Vagina (tissue), 2 donors: ENCODE results near the gene CHN2. TPM values are rescaled to one million over a fixed set of nuclear protein-coding genes. Genes with fewer than 3 reads are reported as not detected.

Experiments
- DNase-seq, 2 donors: peaks; one replicate each; pipeline ENCODE4 v3.0.0-alpha.2; 2017; ENCODE audit errors: extremely low spot score in 2 of 2
- H3K27ac ChIP-seq: fragments of 200-600 bp; sonication (generic); one replicate; pipeline ENCODE4 v1.5.1; 2019
- H3K27me3 ChIP-seq: fragments of 200-600 bp; sonication (generic); one replicate; pipeline ENCODE4 v1.5.1; 2019
- H3K36me3 ChIP-seq, 2 donors: fragments of 200-600 bp; sonication (generic); one replicate each; pipeline ENCODE4 v1.5.1; 2017 to 2019
- H3K4me1 ChIP-seq: fragments of 200-600 bp; sonication (generic); one replicate; pipeline ENCODE4 v1.5.1; 2019
- H3K4me3 ChIP-seq, 2 donors: fragments of 200-600 bp; sonication (generic); 1 replicate in 1 of 2; 2 replicates in 1 of 2; pipeline ENCODE4 v1.5.1; 2016 to 2019
- H3K9me3 ChIP-seq: fragments of 200-600 bp; sonication (generic); one replicate; pipeline ENCODE4 v1.5.1; 2019
- CTCF ChIP-seq, 3 experiments: fragments of 450-650 bp in 2 of 3; fragments of 200-600 bp in 1 of 3; sonication (generic) in 1 of 3; IDR thresholded peaks; one replicate each; pipeline ENCODE4 v1.5.1; 2017 to 2019; ENCODE audit warnings: antibody characterized with exemption in 3 of 3, mild to moderate bottlenecking in 2 of 3, moderate library complexity in 2 of 3
- POLR2A ChIP-seq, 2 donors: fragments of 450-650 bp; IDR thresholded peaks; one replicate each; pipeline ENCODE4 v1.6.1; 2017; ENCODE audit warnings: antibody characterized with exemption in 2 of 2, mild to moderate bottlenecking in 2 of 2, moderate library complexity in 2 of 2
- POLR2AphosphoS5 ChIP-seq, 2 donors: sonication (generic); formaldehyde crosslinking; IDR thresholded peaks; one replicate each; pipeline ENCODE4 v1.9.0; 2017; ENCODE audit warnings: antibody characterized with exemption in 2 of 2, mild to moderate bottlenecking in 2 of 2, low read depth in 1 of 2; ENCODE audit not compliant: insufficient read depth in 1 of 2
- intact Hi-C: fragments of 100-400 bp; cut with DNase I; formaldehyde crosslinking; loops from one replicate; pipeline ENCODE4 v1.15.1; 2023
- total RNA-seq: library from RNA; depleted of rRNA; stranded (reverse); fragments of >200 nt; gene quantifications from one replicate; pipeline ENCODE4 v1.2.3, GENCODE V29; 2016

CHN2 gene
- total RNA-seq, 1 donor from 2014 or later = 11.0 TPM

- TF ChIP-seq POLR2A (IDR thresholded peaks at IDR 0.05) = no peak
- TF ChIP-seq CTCF (IDR thresholded peaks at IDR 0.05) = no peak
- TF ChIP-seq POLR2AphosphoS5 (IDR thresholded peaks at IDR 0.05; ENCODE audit: insufficient read depth in 1 of 2, low read depth in 1 of 2) = no peak
- Histone ChIP-seq H3K27me3 (no peaks in the 10 kb centered on the region), H3K4me1 (no peaks in the 10 kb centered on the region), H3K36me3 (no peaks in the 10 kb centered on the region), H3K9me3 (no peaks in the 10 kb centered on the region), H3K4me3 (no peak overlapping the region), H3K27ac (no peak overlapping the region)
- no peak for DNase-seq
- intact Hi-C loops = no loop called here
Observed at GRCh38 chr7:29426587-29426986, 232.0 kb downstream of the CHN2 start.

GRCh38 chr7:29429401-29429800, 234.8 kb downstream of the CHN2 start:
- Histone ChIP-seq H3K36me3 (no peaks in the 10 kb centered on the region), H3K4me3 (no peak overlapping the region), H3K9me3 (no peaks in the 10 kb centered on the region), H3K4me1 (no peaks in the 10 kb centered on the region), H3K27ac (no peak overlapping the region), H3K27me3 (no peaks in the 10 kb centered on the region)
- intact Hi-C loops = no loop called here
- no peak for DNase-seq
- TF ChIP-seq CTCF (IDR thresholded peaks at IDR 0.05) (no peak), POLR2A (IDR thresholded peaks at IDR 0.05) (no peak), POLR2AphosphoS5 (IDR thresholded peaks at IDR 0.05; ENCODE audit: insufficient read depth in 1 of 2, low read depth in 1 of 2) (no peak)

- intact Hi-C loops = no loop called here
- Histone ChIP-seq H3K27ac (no peak overlapping the region), H3K9me3 (no peaks in the 10 kb centered on the region), H3K4me3 (no peak overlapping the region), H3K36me3 (no peaks in the 10 kb centered on the region), H3K27me3 (no peaks in the 10 kb centered on the region), H3K4me1 (no peaks in the 10 kb centered on the region)
- DNase-seq = no peak
- TF ChIP-seq POLR2A (IDR thresholded peaks at IDR 0.05) = no peak
- no peak for TF ChIP-seq CTCF (IDR thresholded peaks at IDR 0.05)
- TF ChIP-seq POLR2AphosphoS5 (IDR thresholded peaks at IDR 0.05; ENCODE audit: insufficient read depth in 1 of 2, low read depth in 1 of 2) = no peak
Observed at GRCh38 chr7:29430279-29430949, 235.8 kb downstream of the CHN2 start.

- H3K27me3 ChIP-seq = no peaks in the 10 kb centered on the region
- DNase-seq = no peak
- no peak overlapping the region for H3K27ac ChIP-seq
- H3K4me1 ChIP-seq = no peaks in the 10 kb centered on the region
- TF ChIP-seq POLR2AphosphoS5 (IDR thresholded peaks at IDR 0.05; ENCODE audit: insufficient read depth in 1 of 2, low read depth in 1 of 2) = no peak
- TF ChIP-seq CTCF (IDR thresholded peaks at IDR 0.05) = no peak
- TF ChIP-seq POLR2A (IDR thresholded peaks at IDR 0.05) = no peak
- no peak overlapping the region for H3K4me3 ChIP-seq
- no peaks in the 10 kb centered on the region for H3K9me3 ChIP-seq
- intact Hi-C loops = no loop called here
- no peaks in the 10 kb centered on the region for H3K36me3 ChIP-seq
Observed at GRCh38 chr7:29431686-29432085, 237.1 kb downstream of the CHN2 start.

- intact Hi-C loops = no loop called here
Observed at GRCh38 chr7:29432721-29433120, 238.1 kb downstream of the CHN2 start.

More at GRCh38 chr7:29432721-29433120, 238.1 kb downstream of the CHN2 start:
- TF ChIP-seq CTCF (IDR thresholded peaks at IDR 0.05) (no peak), POLR2A (IDR thresholded peaks at IDR 0.05) (no peak), POLR2AphosphoS5 (IDR thresholded peaks at IDR 0.05; ENCODE audit: insufficient read depth in 1 of 2, low read depth in 1 of 2) (no peak)
- DNase-seq = no peak
- H3K36me3 ChIP-seq = no peaks in the 10 kb centered on the region
- H3K27me3 ChIP-seq = no peaks in the 10 kb centered on the region
- H3K4me1 ChIP-seq = no peaks in the 10 kb centered on the region
- no peaks in the 10 kb centered on the region for H3K9me3 ChIP-seq
- no peak overlapping the region for H3K27ac ChIP-seq
- no peak overlapping the region for H3K4me3 ChIP-seq
